ENCODE measurements around the gene ADRA2B.
"Not testable (repeated sequence)": the region's sequence is repeated elsewhere in the genome, so short reads cannot be mapped to it uniquely, and the experiment has no call there.

The ADRA2B gene

GRCh38 chr2:96116424-96116878, at the start of gene ADRA2B:
Gene ADRA2B (minus strand): TSS chr2:96116571. CDS start chr2:96116149, 422 bp downstream.
- peak; percentile 47 to 67 for DNase-seq (ENCODE audit: low read depth in 2 of 2)

GRCh38 chr2:96164459-96165184, 48.3 kb upstream of the ADRA2B start:
- DNase-seq (ENCODE audit: low read depth in 2 of 2) = no peak

- peak in 1 of 2 donors; percentile 76 for DNase-seq (ENCODE audit: low read depth in 2 of 2)
Measured at GRCh38 chr2:96163768-96164429, 47.5 kb upstream of the ADRA2B start.

- DNase-seq (ENCODE audit: low read depth in 2 of 2) = no peak
Measured at GRCh38 chr2:96163415-96163767, 47.0 kb upstream of the ADRA2B start.

DNA sequence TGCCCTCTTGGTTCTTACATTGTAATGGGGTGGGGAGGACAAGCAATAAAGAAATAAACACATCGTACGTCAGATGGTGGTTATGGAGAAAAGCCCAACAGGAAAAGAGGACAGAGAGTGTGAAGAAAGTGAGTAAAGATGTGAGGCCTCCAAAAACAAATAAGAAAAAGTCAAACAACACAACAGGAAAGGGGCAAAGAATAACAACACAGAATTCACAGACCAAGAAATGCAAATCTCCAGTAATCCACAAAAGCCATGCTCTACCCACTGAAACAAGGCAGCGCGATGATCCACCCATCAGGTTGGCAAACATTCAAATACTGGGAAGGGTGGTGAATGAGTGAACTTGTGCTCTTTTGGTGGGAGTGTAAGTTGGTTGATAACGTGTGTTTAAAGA, 45.5 kb upstream of the ADRA2B start:
- no peak for DNase-seq (ENCODE audit: low read depth in 2 of 2)

DNA sequence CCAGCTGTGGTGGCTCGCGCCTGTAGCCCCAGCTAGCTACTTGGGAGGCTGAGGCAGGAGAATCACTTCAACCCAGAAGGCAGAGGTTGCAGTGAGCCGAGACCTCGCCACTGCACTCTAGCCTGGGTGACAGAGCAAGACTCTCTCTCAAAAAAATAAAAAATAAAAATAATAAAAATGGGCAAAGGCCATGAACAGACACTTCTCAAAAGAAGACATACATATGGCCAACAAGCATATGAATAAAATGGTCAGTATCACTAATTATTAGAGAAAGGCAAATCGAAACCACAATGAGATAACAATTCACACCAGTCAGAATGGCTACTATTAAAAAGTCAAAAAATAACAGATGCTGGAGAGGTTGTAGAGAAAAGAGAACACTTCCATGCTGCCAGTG, 44.0 kb upstream of the ADRA2B start:
- not testable (repeated sequence) for DNase-seq (ENCODE audit: low read depth in 2 of 2)

- no peak for DNase-seq (ENCODE audit: low read depth in 2 of 2)
Measured at GRCh38 chr2:96159084-96159830, 42.9 kb upstream of the ADRA2B start.

DNA sequence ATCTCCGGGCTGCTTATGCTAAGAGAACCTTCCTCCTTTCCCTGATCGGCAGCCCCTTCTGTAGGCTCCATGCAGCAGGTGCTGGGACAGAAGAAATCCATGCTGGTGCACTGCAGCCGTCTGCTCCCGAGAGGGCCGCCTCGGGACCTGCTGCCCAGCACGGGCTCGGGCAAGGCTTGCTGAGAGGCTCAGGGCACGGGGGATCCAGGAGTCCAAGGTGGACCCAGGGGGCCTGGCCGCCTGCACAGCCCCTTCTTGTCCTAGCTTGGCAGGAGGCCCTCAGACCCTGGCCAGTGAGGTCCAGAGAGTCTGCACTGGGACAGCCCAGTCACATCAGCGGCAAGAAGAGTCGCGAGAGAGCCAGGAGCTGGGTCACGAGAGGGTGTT, 42.2 kb upstream of the ADRA2B start:
- DNase-seq (ENCODE audit: low read depth in 2 of 2) = no peak

- peak; percentile 60 to 92 for DNase-seq (ENCODE audit: low read depth in 2 of 2)
Measured at GRCh38 chr2:96157649-96158553, 41.5 kb upstream of the ADRA2B start.

GRCh38 chr2:96156926-96157648, 40.7 kb upstream of the ADRA2B start:
- no peak for DNase-seq (ENCODE audit: low read depth in 2 of 2)

DNA sequence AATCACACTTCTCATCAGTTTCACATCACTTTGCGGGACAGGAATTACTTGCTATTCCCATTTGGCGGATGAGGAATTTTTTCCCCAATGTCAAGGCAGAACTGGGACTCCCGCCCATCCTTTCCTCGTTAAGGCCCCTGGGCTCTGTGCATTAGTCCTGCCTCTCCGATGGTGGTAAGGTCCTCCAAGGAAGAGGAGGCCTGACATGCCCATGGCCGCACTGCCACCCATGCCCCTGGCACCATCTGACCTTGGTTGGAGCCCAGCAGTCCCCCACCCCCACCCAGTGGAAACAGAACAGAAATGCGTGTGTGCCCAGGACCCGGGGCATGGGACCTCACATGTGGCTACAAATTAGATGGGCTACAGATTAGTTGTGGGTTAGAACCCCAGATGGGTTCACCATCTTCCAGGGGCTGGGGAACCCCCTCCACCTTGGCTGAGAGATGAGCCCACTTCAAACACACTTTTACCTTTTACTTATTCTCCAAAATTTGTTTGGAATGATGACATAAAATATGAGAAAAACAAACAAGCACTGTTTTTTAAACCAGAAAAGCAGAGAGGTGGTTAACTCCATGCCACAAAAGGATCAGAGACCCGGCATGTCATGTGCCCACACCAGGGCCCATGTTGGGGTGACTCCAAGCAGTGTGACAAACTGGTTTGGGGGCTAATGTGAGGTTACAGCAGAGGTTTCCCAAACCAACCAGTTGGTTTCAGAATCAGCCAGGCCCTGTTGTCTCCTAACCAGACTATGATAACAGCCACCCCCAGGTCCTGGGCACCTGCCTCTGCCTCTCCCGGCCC, 39.8 kb upstream of the ADRA2B start:
- no peak for DNase-seq (ENCODE audit: low read depth in 2 of 2)

- no peak for DNase-seq (ENCODE audit: low read depth in 2 of 2)
Measured at GRCh38 chr2:96154506-96155380, 38.4 kb upstream of the ADRA2B start.

DNA sequence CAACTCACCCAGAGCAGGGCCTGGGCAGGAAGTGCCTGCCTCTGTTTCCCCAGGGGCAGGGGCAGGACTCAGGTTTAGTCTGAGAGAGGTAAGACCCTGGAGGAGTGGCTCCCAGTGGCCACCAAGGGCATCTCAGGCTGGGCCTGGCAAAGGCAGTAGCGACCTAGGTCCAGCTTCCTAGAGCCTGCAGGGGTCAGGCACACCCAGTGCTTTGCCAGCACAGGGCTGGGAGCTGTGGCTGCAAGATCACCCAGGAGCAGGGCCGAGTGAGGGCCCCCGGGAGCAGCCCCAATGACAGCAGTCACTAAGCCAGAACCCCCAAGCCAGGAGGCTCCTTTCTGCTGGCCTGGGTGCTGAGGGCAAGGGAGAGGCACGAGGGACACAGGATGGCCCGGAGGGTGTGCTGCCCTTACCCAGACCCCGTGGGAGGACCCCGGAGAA, 37.6 kb upstream of the ADRA2B start:
- DNase-seq (ENCODE audit: low read depth in 2 of 2) = no peak

DNA sequence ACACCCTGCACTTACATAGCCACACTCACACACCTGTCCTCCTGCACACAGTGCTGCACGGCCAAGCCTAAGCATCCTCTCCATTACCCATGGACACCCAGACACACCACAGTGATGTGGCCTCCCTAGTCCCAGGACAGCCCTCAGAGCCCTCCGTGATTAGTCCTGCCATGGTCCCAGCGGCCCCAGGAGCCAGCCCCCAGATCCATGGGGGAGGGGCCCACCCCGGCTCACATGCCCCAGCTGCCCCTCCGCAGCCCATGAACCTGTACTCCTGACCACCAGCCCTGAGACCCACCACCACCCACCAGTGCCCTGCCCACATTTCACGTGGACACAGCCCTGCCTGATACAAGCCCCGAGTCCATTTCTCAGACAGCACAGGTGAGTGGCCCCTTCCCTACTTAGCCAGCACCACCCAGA, 36.9 kb upstream of the ADRA2B start:
- no peak for DNase-seq (ENCODE audit: low read depth in 2 of 2)

DNA sequence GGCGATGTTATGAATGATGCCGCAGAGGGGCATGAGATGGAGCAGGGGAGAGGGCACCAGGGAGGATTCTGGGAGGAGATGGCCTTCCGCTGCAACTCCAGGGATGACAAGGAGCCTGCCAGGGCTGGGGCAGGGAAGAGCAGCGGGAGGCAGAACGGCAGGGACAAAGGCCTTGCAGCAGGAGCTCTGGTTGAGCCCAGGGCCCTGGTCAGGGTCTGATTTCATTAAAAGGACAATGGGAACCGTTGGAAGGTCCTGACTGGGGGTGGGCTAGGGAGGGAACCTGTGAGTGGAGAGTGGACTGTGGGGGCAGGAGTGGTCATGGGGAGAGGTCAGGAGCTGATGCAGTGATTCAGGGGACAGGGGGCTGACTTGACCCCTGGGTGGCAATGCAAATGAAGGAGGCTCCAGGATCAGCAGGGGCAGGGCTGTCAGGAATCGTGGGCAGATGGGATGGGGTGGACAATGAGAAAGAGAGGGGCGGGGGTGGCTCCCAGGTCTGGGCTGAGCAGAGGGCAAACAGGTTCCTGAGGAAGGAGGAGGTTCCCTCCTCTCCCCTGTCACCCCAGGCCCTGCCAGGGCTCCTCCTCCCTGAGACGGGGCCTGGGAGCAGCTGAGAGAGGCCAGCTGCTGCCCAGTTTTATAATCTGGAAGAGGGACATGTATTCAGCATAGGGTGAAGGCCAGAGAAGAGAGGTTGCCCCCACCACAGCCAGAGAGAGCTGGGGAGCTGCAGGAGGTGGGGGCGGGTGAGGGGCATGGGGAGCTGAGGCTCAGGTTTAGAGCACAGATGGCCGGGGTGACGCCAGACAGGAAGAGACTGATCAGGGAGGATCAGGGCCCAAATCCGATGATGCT, 36.2 kb upstream of the ADRA2B start:
- no peak for DNase-seq (ENCODE audit: low read depth in 2 of 2)

DNA sequence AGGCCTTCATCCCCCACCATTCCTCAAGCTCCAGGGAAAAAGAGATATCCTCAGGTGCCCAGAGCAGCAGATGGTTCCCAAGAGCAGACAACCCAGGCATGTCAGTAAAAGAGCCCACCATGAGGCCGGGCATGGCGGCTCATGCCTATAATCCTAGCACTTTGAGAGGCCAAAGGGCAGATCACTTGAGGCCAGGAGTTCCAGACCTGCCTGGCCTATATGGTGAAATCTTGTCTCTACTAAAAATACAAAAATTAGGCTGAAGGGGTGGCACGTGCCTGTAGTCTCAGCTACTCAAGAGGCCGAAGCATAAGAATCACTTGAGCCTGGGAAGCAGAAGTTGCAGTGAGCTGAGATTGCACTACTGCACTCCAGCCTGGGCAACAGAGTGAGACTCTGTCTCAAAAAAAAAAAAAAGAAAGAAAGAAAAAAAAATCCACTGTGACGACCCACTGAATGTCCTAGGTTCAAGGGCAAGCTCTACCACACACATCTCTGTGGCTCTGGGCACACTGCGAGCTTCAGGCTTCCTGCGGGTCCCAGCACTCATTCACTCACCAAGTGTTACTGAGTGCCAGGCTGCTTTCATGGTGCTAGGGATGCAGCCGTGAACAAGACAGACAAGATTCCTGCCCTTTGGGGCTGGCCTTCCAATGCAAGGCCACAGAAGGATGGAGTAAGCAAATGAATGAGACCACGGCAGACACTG, 35.4 kb upstream of the ADRA2B start:
- DNase-seq (ENCODE audit: low read depth in 2 of 2) = no peak

GRCh38 chr2:96150791-96151594, 34.6 kb upstream of the ADRA2B start:
- no peak for DNase-seq (ENCODE audit: low read depth in 2 of 2)

Data from stimulated activated CD4-positive, alpha-beta T cell treated with anti-CD3 and anti-CD28 coated beads, Interleukin-1b, Interleukin-23, amount 100 ng/mL, for 1 hour (primary cell).